KMS-11 (cell line): ENCODE measurements around the gene IL34.

Experiments used
- H2AFZ ChIP-seq: fragments of 200-600 bp; sonication (generic); 2 replicates; pipeline ENCODE4 v1.6.1; 2016; ENCODE audit warnings: antibody characterized with exemption, mixed run types, low read depth
- H3K27ac ChIP-seq: fragments of 200-600 bp; sonication (generic); 2 replicates; pipeline ENCODE4 v1.6.1; 2016; ENCODE audit warnings: mild to moderate bottlenecking, mixed run types
- H3K27me3 ChIP-seq: fragments of 200-600 bp; sonication (generic); 2 replicates; pipeline ENCODE4 v1.6.1; 2017; ENCODE audit warnings: mild to moderate bottlenecking, low read depth, mixed run types, moderate library complexity; ENCODE audit not compliant: insufficient read depth
- H3K36me3 ChIP-seq: fragments of 200-600 bp; sonication (generic); 2 replicates; pipeline ENCODE4 v1.6.1; 2017; ENCODE audit warnings: mild to moderate bottlenecking, mixed run types; ENCODE audit not compliant: insufficient read depth
- H3K4me1 ChIP-seq: fragments of 200-600 bp; sonication (generic); 2 replicates; pipeline ENCODE4 v1.6.1; 2016; ENCODE audit warnings: mild to moderate bottlenecking, low read depth, mixed run types; ENCODE audit not compliant: poor library complexity, severe bottlenecking
- H3K4me2 ChIP-seq: fragments of 200-600 bp; sonication (generic); 2 replicates; pipeline ENCODE4 v1.7.0; 2016; ENCODE audit warnings: mild to moderate bottlenecking, mixed run types
- H3K4me3 ChIP-seq: fragments of 200-600 bp; sonication (generic); IDR thresholded peaks from 2 replicates; pipeline ENCODE4 v1.6.1; 2017; ENCODE audit warnings: low read depth, low read length, mixed read lengths; ENCODE audit not compliant: insufficient read depth
- H3K79me2 ChIP-seq: fragments of 200-600 bp; sonication (generic); 2 replicates; pipeline ENCODE4 v1.6.1; 2016; ENCODE audit warnings: low read depth, mixed run types; ENCODE audit not compliant: insufficient read depth
- H3K9ac ChIP-seq: fragments of 200-600 bp; sonication (generic); 2 replicates; pipeline ENCODE4 v1.6.1; 2016; ENCODE audit warnings: mild to moderate bottlenecking, mixed run types
- H4K20me1 ChIP-seq: fragments of 200-600 bp; sonication (generic); 2 replicates; pipeline ENCODE4 v1.6.1; 2016; ENCODE audit warnings: mild to moderate bottlenecking, mixed run types; ENCODE audit not compliant: insufficient read depth
- TF ChIP-seq, protein P1 (sequence below): fragments of 200-600 bp; sonication (generic); conservative IDR thresholded peaks from 2 replicates; pipeline ENCODE4 v1.6.1; 2017; ENCODE audit warnings: low read depth, mild to moderate bottlenecking, antibody characterized with exemption, low read length, moderate library complexity, mixed read lengths

The IL34 gene

DNA sequence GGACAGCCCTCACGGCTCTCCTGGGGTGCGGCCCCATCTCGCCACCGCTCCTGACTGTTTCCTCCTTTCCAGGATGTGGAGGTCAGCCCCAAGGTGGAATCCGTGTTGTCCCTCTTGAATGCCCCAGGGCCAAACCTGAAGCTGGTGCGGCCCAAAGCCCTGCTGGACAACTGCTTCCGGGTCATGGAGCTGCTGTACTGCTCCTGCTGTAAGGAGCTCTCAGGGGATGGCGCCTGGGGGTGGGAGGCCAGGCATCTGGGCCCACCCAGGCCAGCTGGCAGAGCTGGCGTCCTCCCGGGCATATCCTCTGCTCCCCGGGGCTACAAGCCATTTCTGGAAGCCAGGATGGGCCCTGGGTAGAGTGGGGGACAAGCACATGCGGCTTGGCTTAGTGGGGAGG lies 13.2 kb downstream of the IL34 start:
- H3K79me2 ChIP-seq, result no peaks in the 10 kb centered on the region
- no peak overlapping the region for H3K9ac ChIP-seq
- no peaks in the 10 kb centered on the region for H4K20me1 ChIP-seq

DNA sequence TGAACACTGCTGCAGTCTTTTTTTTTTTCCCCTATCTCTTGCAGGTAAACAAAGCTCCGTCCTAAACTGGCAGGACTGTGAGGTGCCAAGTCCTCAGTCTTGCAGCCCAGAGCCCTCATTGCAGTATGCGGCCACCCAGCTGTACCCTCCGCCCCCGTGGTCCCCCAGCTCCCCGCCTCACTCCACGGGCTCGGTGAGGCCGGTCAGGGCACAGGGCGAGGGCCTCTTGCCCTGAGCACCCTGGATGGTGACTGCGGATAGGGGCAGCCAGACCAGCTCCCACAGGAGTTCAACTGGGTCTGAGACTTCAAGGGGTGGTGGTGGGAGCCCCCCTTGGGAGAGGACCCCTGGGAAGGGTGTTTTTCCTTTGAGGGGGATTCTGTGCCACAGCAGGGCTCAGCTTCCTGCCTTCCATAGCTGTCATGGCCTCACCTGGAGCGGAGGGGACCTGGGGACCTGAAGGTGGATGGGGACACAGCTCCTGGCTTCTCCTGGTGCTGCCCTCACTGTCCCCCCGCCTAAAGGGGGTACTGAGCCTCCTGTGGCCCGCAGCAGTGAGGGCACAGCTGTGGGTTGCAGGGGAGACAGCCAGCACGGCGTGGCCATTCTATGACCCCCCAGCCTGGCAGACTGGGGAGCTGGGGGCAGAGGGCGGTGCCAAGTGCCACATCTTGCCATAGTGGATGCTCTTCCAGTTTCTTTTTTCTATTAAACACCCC lies 13.8 kb downstream of the IL34 start:
- Histone ChIP-seq H3K27me3 (no peaks in the 10 kb centered on the region), H3K9ac (no peak overlapping the region), H2AFZ (no peak overlapping the region)

More for the DNA sequence above, 13.2 kb downstream of the IL34 start:
- Histone ChIP-seq H3K36me3 (no peaks in the 10 kb centered on the region), H3K4me2 (no peak overlapping the region), H3K4me1 (no peaks in the 10 kb centered on the region), H3K4me3 (no peak overlapping the region), H2AFZ (no peak overlapping the region), H3K27ac (no peak overlapping the region), H3K27me3 (no peaks in the 10 kb centered on the region)
- TF ChIP-seq, protein P1, sequence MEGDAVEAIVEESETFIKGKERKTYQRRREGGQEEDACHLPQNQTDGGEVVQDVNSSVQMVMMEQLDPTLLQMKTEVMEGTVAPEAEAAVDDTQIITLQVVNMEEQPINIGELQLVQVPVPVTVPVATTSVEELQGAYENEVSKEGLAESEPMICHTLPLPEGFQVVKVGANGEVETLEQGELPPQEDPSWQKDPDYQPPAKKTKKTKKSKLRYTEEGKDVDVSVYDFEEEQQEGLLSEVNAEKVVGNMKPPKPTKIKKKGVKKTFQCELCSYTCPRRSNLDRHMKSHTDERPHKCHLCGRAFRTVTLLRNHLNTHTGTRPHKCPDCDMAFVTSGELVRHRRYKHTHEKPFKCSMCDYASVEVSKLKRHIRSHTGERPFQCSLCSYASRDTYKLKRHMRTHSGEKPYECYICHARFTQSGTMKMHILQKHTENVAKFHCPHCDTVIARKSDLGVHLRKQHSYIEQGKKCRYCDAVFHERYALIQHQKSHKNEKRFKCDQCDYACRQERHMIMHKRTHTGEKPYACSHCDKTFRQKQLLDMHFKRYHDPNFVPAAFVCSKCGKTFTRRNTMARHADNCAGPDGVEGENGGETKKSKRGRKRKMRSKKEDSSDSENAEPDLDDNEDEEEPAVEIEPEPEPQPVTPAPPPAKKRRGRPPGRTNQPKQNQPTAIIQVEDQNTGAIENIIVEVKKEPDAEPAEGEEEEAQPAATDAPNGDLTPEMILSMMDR, result no peak

DNA sequence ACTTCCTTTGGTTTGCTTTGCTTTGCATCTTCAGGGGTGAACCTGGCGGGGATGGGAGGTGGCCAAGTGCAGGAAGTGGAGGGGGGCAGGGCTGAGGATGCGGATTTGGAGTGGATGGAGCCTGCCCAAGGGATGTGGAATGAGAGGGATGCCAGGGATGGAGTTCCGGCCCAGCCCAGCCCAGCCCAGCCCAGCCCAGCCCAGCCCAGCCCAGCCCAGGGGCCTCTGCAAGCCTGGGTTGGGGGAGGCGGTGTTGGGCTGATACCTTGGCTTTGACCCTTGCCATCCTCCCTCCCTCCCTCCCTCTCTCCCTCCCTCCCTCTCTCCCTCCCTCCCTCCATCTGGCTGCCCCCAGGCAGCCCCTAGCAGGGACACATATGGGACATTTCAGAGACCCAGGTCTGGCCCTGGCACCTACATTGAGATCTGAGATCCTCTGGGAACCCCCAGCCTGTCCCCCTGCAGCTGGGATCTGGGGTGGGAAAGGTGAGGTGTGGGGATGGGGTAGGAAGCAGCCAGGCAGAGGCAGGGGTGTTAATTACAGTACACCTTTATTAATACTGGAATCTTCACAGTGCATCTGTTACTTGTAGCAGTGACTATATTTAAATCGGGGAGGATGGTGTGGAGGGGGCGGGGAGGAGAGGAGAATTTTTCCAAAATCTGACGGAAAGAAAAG lies 14.5 kb downstream of the IL34 start:
- Histone ChIP-seq H3K9ac (no peak overlapping the region), H3K27ac (no peak overlapping the region), H3K4me3 (no peak overlapping the region), H3K79me2 (no peaks in the 10 kb centered on the region), H3K27me3 (no peaks in the 10 kb centered on the region), H4K20me1 (no peaks in the 10 kb centered on the region), H3K4me2 (no peak overlapping the region), H3K4me1 (no peaks in the 10 kb centered on the region), H2AFZ (no peak overlapping the region), H3K36me3 (no peaks in the 10 kb centered on the region)
- TF ChIP-seq, protein P1, result no peak

More for the DNA sequence above, 13.8 kb downstream of the IL34 start:
- no peaks in the 10 kb centered on the region for H3K79me2 ChIP-seq
- no peak overlapping the region for H3K27ac ChIP-seq
- H3K4me2 ChIP-seq, result no peak overlapping the region
- no peak overlapping the region for H3K4me3 ChIP-seq
- H3K36me3 ChIP-seq, result no peaks in the 10 kb centered on the region
- TF ChIP-seq, protein P1, result no peak
- no peaks in the 10 kb centered on the region for H4K20me1 ChIP-seq
- no peaks in the 10 kb centered on the region for H3K4me1 ChIP-seq

DNA sequence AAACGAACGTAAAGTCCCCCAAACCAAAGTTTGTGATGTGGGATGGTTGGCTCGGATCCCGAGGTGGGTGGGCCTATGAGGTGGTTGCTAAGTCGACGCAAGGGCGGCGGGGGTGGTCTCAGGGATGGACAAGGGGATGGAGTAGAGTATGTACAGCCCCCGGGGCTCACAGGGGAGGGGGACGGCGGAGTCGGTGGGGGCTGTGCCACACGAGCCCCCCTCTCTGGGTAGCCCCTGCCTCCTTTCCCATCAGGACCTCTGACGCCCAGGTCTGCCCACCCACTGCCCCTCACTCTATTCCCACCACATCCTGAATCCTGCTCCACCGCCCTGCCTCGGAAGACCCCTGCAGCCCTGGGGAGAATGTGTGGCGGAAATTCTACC lies 15.2 kb downstream of the IL34 start:
- Histone ChIP-seq H3K27me3 (no peaks in the 10 kb centered on the region), H3K4me3 (no peak overlapping the region), H3K4me2 (no peak overlapping the region), H3K79me2 (no peaks in the 10 kb centered on the region), H4K20me1 (no peaks in the 10 kb centered on the region), H3K9ac (no peak overlapping the region), H3K27ac (no peak overlapping the region), H3K36me3 (no peaks in the 10 kb centered on the region), H2AFZ (no peak overlapping the region), H3K4me1 (no peaks in the 10 kb centered on the region)
- TF ChIP-seq, protein P1, result no peak
